GM21825 (cell line): ENCODE data around the gene POLR2F.

Source experiments
- ATAC-seq: cut with Tn5 transposase; IDR thresholded peaks from one replicate; pipeline ENCODE4 v1.9.1; 2021; ENCODE audit warnings: mild to moderate bottlenecking, moderate library complexity; ENCODE audit not compliant: unreplicated experiment

POLR2F gene

GRCh38 chr22:37999640-38000272, 46.3 kb downstream of the POLR2F start:
- ATAC-seq: no peak

- no peak for ATAC-seq
Observed at GRCh38 chr22:38005943-38006342, 52.4 kb downstream of the POLR2F start.

GRCh38 chr22:38006906-38007305, 53.4 kb downstream of the POLR2F start:
- no peak for ATAC-seq

GRCh38 chr22:38007330-38007902, 53.9 kb downstream of the POLR2F start:
- ATAC-seq: no peak

- no peak for ATAC-seq
Observed at GRCh38 chr22:38009000-38009806, 55.7 kb downstream of the POLR2F start.

- ATAC-seq: no peak
Observed at GRCh38 chr22:38012604-38013072, 59.1 kb downstream of the POLR2F start.

GRCh38 chr22:38014083-38014482, 60.6 kb downstream of the POLR2F start:
- no peak for ATAC-seq

DNA sequence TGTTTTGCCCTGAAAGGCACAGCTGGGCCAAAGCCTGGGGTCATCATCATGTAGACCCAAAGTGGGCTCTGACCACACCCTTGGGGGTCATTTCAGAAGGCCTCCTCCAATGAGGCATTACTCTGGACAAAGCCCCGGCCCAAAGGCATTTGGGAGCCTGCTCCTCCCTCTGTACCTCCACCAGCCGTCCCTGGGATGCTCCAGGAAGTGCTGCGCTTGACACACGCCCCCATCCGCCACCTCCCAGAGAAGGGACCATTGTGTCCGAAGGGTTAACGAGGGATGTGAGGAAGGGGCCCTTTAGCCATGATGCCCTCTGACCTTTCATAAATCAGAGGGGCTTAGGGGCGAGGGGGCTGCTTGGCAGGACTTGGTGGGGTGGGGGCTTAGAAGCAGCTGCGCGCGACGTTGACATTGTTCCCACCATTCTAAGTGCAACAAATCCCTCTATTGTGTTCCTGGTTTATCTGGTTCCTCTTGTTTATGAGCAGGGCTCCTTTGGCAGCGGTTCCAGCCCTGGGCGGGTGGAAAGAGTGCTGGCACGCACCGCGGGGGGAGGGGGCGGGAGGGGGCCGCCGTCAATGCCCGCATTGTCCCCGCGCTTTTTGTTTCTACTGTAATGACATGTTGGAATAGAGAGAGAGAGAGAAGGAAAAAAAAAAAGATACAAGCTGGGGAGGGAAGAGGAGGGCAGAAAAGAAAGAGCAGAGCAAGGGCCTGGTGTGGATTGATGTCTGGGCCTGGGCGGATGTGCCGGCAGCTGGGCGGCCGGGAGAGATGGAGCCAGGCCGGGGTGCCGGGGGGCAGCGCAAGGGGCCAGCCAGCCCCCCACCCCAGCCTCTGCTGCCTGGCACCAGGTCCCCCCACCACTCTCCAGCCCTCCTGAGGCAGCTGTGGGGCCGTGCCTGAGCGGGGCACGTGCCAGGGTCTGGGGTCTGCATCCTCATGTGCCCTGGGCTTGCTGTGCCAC, 63.0 kb downstream of the POLR2F start:
- ATAC-seq: no peak

DNA sequence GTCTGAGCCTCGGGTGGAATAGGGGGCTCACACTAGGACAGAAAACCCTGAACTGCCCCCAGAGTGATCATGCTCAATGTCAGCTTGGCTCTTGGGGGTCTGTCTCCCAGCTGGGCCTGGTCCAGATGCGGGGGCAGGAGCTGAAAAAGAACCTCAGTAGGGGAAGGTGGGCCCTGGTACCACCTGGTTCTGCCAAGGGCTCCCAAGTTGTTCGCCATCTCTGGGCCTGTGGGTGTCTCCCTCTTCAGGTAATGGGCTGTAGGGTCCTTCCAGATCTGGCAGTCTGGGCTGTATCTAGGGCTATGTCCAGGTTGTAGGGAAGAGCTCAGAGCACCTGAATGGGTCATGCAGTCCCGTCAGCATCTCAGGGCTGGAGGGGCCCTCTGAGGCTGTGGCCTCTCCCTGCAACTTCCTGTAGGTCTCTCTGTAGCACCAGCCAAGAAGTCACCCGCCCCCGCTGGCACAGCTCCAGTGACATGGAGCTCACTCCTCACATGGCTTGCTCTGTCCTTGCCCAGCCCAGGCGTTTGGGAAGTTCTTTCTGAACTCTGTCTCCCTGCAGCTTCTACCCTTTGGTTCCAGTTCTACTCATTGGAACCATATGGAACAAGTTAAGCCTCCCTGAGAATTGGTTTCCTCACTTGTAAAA, 63.9 kb downstream of the POLR2F start:
- ATAC-seq: no peak

GRCh38 chr22:38017939-38018885, 64.7 kb downstream of the POLR2F start:
- ATAC-seq: no peak
